GM19043 (cell line): ENCODE data around the gene NLRC5.
"Not testable (repeated sequence)": the region's sequence is repeated elsewhere in the genome, so short reads cannot be mapped to it uniquely, and the experiment has no call there.

Source experiments
- ATAC-seq: cut with Tn5 transposase; IDR thresholded peaks from one replicate; pipeline ENCODE4 v1.9.1; 2021; ENCODE audit warnings: low read depth; ENCODE audit not compliant: unreplicated experiment

NLRC5 gene

DNA sequence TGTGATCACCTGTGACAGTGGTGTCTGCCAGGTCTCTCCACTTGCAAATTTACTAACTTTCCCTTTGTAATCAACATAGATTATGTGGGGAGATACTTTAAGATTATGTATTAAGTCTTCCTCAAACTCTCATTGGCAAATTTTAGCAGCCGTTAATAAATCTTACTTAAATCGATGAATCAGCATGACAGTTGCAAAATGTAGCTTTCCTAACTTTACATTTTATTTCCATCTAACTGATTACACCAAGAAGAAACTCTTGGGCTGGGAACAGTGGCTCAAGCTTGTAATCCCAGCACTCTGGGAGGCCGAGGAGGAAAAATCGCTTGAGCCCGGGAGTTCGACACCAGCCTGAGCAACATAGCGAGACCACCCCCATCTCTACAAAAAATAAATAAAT lies 79.7 kb downstream of the NLRC5 start:
- no peak for ATAC-seq

DNA sequence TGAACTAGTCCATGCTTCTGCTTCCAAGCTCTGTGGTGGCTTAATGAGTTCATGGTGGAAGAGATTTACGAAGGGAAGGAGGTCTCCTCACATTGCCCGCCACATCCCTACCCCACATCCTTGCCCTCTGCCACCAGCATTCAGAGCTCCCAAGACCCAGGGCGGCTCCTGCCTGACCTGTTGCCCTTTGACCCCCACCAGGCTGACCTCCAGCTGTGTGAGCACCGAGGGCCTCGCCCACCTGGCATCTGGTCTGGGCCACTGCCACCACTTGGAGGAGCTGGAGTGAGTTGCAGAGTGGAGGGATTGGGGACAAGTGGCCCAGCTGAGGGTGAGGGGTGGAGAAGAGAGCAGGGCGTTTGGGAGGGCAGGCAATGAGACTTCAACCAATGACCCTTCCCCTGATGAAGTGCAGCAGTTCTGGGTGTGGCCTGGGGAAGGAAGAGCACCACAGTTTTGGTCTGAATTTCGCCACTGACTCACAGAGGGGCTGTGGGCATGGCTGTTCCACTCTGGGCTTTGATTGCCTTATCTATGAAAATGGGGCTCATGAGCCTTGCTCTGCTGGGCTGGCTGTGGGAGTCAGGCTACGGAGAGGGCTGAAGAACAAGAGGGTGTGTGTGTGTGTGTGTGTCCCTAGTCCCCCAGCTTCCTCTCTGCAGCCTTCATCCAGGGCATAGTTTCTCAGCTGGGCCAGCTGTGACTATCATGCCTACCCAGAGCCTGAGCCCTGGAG lies 80.4 kb downstream of the NLRC5 start:
- no peak for ATAC-seq

DNA sequence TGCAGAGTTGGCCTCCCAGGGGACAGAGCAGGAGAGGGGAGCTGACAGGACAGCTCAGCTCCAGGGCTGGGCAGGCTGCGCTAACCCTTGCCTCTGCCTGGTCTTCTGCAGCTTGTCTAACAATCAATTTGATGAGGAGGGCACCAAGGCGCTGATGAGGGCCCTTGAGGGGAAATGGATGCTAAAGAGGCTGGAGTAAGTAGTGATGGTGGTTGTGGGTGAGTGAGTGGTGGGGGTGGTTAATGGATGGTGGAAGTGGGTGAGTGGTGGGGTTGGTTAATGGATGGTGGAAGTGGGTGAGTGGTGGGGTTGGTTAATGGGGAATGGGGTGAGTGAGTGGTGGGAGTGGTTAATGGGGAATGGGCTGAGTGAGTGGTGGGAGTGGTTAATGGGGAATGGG lies 81.1 kb downstream of the NLRC5 start:
- ATAC-seq: no peak

DNA sequence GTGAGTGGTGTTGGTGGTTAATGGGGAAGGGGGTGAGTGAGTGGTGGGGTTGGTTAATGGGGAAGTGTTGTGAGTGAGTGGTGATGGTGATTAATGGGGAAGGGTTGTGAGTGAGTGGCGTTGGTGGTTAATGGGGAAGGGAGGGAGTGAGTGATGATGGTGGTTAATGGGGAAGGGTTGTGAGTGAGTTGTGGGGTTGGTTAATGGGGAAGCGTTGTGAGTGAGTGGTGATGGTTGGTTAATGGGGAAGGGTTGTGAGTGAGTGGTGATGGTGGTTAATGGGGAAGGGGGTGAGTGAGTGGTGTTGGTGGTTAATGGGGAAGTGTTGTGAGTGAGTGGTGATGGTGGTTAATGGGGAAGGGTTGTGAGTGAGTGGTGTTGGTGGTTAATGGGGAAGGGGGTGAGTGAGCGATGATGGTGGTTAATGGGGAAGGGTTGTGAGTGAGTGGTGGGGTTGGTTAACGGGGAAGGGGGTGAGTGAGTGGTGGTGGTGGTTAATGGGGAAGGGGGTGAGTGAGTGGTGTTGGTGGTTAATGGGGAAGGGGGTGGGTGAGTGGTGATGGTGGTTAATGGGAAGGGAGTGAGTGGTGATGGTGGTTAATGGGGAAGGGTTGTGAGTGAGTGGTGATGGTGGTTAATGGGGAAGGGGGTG lies 81.8 kb downstream of the NLRC5 start:
- ATAC-seq: not testable (repeated sequence)

- ATAC-seq: no peak
Observed at GRCh38 chr16:57071831-57072582, 82.7 kb downstream of the NLRC5 start.

- no peak for ATAC-seq
Observed at GRCh38 chr16:57072616-57073275, 83.4 kb downstream of the NLRC5 start.

GRCh38 chr16:57077714-57078113 lies 88.4 kb downstream of the NLRC5 start:
- ATAC-seq: no peak

DNA sequence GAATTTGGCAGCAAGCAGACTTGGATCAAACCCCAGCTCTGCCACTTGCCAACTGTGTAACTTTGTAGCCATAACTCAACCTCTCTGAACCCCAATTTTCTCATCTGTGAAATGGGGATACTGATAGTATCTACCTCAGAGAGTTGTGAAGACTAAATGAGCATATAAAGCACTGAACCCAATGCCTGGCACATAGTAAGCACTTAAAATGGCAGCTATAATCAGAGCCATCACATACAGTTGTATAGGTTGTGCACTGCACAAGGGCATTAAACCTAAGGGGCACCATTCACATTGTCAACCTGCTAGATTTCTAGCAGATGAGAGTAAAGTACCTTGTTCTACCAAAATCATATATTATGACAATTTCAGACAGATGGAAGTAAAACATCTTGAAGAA lies 92.4 kb downstream of the NLRC5 start:
- no peak for ATAC-seq

GRCh38 chr16:57082664-57083063 lies 93.3 kb downstream of the NLRC5 start:
- ATAC-seq: no peak

DNA sequence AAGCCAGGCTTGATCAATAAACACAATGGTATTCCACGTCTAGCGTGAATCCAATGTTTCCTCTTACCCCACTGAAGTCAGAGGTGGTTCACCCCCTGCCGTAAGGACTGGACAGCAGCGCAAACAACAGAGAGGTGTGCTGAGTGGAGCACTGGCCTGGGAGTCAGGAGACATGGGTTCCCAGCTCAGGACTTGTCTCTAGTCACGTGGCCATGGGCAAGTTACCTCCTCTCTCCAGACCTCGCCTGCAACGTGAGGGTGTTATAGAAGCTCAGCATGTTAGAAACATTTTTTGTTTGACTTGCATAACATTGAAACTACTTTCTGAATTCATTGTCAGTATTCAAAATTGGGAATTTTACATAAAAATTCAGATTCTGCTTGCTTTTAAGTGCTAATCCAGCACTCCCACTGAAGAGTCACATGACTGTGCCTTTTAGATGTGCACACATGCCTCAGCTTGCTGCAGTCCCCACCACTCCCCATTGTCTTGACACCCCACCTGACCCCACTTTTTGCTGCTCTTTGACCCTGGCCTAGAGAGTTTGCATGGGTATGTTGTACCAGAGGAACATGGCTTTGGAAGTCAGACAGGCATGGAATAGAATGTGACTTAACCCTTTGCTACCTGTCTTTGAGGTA lies 94.2 kb downstream of the NLRC5 start:
- ATAC-seq: no peak

- no peak for ATAC-seq
Observed at GRCh38 chr16:57084257-57084770, 95.0 kb downstream of the NLRC5 start.

DNA sequence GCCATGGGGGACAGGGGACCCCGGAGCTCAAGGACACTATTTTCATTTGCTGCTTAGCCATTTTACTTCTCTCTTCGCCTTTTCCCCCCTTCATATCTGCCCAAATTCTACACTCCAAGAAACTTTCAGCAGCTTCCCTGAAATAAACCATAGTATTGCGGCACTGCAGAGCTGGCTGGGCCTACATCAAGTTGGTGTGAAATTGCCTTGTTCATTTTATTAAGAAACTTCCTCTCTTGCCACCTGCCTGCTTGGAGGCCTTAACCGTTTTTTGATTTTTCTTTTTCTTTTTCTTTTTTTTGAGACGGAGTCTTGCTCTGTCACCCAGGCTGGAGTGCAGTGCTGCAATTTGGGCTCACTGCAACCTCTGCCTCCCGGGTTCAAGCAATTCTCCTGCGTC lies 95.6 kb downstream of the NLRC5 start:
- no peak for ATAC-seq

GRCh38 chr16:57087003-57087402 lies 97.6 kb downstream of the NLRC5 start:
- ATAC-seq: no peak

DNA sequence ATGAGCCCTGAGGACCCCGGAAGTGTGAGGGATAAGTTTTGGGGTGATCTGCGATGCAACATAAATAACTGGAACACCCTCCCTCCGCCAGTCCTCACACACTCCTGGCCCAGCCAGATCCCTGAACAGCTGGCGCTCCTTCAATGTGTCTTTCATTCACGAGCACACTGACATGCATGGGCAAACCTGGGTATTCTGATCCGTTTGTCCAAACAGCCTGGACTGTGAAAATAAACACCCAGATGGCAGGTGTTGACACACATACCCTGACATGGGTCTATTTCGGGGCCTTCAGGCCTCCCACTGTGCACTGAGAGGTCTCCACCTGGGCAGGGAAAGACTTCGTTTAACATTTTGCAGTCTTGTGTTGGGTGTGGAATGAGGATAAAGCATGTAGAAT lies 100.0 kb downstream of the NLRC5 start:
- no peak for ATAC-seq

- ATAC-seq: no peak
Observed at GRCh38 chr16:57091200-57091974, 102.0 kb downstream of the NLRC5 start.

DNA sequence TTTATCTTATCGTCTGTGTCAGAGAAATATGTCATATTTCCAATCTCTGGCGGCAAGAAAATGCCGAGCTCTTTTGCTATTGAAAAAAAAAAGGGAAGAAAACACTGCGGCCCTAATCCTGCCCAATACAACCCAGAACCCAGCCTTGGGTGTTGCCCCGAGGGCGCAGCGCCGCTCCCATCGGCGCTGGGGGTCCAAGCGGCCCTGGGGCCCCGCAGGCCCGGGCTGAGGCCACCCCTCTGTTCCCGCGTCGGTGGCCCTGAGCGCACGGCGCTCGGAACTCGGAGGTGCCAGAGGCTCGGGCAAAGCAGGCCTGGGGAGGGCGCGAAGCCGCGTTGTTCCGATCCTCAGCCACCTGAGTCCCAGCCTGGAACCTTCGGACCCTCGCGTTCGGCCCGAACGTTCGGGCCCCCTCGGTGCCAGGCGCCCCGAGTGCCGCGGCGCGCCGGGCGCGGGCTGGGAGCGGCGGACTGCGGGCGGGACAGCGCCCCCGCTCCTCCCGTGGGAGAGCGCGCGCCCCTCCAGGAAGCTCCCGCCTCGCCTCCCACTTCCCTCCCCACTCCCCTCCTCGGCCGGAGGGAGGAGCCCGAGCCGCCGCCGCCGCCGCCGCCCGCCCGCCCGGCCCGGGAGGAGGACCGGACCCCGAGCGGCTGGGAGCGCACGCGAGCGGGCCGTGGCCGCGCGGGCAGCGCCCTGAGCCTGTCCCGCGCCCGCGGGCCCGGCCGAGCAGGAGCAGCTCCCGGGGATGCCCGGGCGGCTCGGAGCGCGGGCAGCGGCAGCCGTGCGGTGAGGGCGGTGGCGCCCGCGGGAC lies 102.8 kb downstream of the NLRC5 start, which contains the start of gene CPNE2:
Gene CPNE2 (plus strand): TSS at position 609 of the 811 bp plus-strand sequence. CDS start 18,160 bp downstream, outside the sequence.
- ATAC-seq: no peak

DNA sequence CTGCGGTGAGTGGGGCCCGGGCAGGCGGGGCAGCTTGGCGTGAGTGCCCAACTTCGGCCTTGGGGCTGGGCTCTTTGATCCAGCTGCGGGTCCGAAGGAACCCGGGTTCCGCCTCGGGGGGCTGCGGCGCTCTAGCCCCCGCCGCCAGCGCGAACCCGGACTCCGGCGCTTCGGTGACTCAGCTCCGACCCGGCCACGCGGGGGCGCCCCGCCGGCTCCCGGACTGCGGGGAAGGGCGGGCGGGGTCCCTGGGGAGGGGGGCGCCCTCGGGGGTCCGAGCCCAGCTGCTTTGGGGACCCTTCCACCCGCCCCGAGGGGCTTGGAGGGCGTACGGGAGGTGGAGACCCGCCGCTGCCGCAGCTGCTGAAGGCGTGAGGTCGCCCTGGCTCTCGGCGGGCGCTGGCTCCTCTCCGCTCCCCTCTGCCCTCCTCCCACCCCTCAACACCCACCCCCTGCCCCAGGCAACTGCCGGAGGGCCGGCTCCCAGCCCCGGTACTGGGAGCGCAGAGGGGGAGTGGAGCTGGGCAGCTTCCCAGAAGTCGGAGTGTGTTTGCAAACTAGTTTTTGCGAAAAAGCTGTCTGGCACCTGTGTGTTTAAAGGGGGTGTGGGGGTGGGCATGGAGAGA lies 103.5 kb downstream of the NLRC5 start:
- ATAC-seq: no peak
